GM12873 (cell line): ENCODE measurements around the gene FBN2.

Source experiments
- CTCF ChIP-seq: IDR thresholded peaks from 2 replicates; pipeline ENCODE4 v1.5.1; 2012; ENCODE audit warnings: low read depth, mild to moderate bottlenecking, moderate library complexity, low read length, control low read depth; ENCODE audit not compliant: insufficient read depth; ENCODE audit errors: missing control alignments

FBN2 gene

GRCh38 chr5:128284236-128284635 is 253.8 kb downstream of the FBN2 start:
- TF ChIP-seq CTCF, result no peak

- TF ChIP-seq CTCF, result no peak
These were observed 258.7 kb downstream of the FBN2 start for GRCh38 chr5:128279345-128279744.

GRCh38 chr5:128276537-128277216 is 261.4 kb downstream of the FBN2 start:
- no peak for TF ChIP-seq CTCF

- TF ChIP-seq CTCF, result no peak
These were observed 263.6 kb downstream of the FBN2 start for GRCh38 chr5:128274441-128274840.

- no peak for TF ChIP-seq CTCF
These were observed 264.3 kb downstream of the FBN2 start for GRCh38 chr5:128273736-128274135.

- no peak for TF ChIP-seq CTCF
These were observed 266.1 kb downstream of the FBN2 start for GRCh38 chr5:128271859-128272464.

GRCh38 chr5:128271071-128271470 is 267.0 kb downstream of the FBN2 start:
- no peak for TF ChIP-seq CTCF
